Panc1 (cell line): Measurements from ENCODE around the gene CHCHD6. TPM values are rescaled to one million over a fixed set of nuclear protein-coding genes. Genes with fewer than 3 reads are reported as not detected.

Source experiments
- ATAC-seq: fragments of 200-7000 bp; cut with Tn5 transposase; 2 replicates; pipeline ENCODE4 v1.9.1; 2020; ENCODE audit warnings: mild to moderate bottlenecking, moderate library complexity
- BruUV-seq: library from RNA; stranded (reverse); fragments of 400-500 nt; replicated peaks from 2 replicates; lab custom pipeline; 2021; lab: Mats Ljungman, UMichigan
- CTCF ChIA-PET: fragments of 300-600 bp; sonication (Branson Sonifier 250); formaldehyde crosslinking; loops from one replicate; lab custom pipeline; 2022; ENCODE audit warnings: antibody characterized with exemption; lab: Charles Lee
- POLR2A ChIA-PET: fragments of 300-600 bp; sonication (Branson Sonifier 250); formaldehyde crosslinking; loops from one replicate; lab custom pipeline; 2022; ENCODE audit warnings: antibody characterized with exemption; lab: Charles Lee
- DNase-seq: peaks from one replicate; pipeline ENCODE4 v3.0.0-alpha.2; 2010; ENCODE audit warnings: low read depth, low spot score
- H3K27ac ChIP-seq: 2 replicates; pipeline ENCODE4 v1.5.1; 2011; ENCODE audit warnings: mild to moderate bottlenecking, low read length, inconsistent platforms
- H3K27me3 ChIP-seq: fragments of 200-500 bp; sonication (Bioruptor generic); 2 replicates; pipeline ENCODE4 v1.6.0; 2014; ENCODE audit warnings: low read length, inconsistent platforms; ENCODE audit not compliant: control insufficient read depth, insufficient read depth
- H3K36me3 ChIP-seq: fragments of 200-500 bp; sonication (Bioruptor generic); 2 replicates; pipeline ENCODE4 v1.5.1; 2014; ENCODE audit warnings: inconsistent platforms, mild to moderate bottlenecking, low read length, moderate library complexity; ENCODE audit not compliant: control insufficient read depth, insufficient read depth
- H3K4me1 ChIP-seq: 2 replicates; pipeline ENCODE4 v1.5.1; 2011; ENCODE audit warnings: inconsistent platforms, mild to moderate bottlenecking, low read length, moderate library complexity; ENCODE audit not compliant: control insufficient read depth, insufficient read depth
- H3K4me3 ChIP-seq, 2 experiments: 2 replicates each; pipeline ENCODE4 v1.5.1; 2011 to 2012; ENCODE audit warnings: low read depth in 2 of 2, low read length in 2 of 2, mild to moderate bottlenecking in 2 of 2, inconsistent platforms in 1 of 2, moderate library complexity in 1 of 2
- H3K9me3 ChIP-seq: fragments of 200-500 bp; sonication (Bioruptor generic); 2 replicates; pipeline ENCODE4 v1.5.1; 2014; ENCODE audit warnings: low read depth, mild to moderate bottlenecking, inconsistent platforms, low read length, moderate library complexity; ENCODE audit not compliant: control insufficient read depth, insufficient read depth
- CTCF ChIP-seq: fragments of 450-650 bp; IDR thresholded peaks from 2 replicates; pipeline ENCODE4 v1.5.1; 2017; ENCODE audit warnings: mild to moderate bottlenecking
- POLR2AphosphoS5 ChIP-seq: IDR thresholded peaks from 2 replicates; pipeline ENCODE4 v1.6.1; 2012; ENCODE audit warnings: mild to moderate bottlenecking, low read depth, low read length, moderate library complexity
- REST ChIP-seq, 2 experiments: IDR thresholded peaks; 2 replicates each; pipeline ENCODE4 v1.6.1; 2011 to 2012; ENCODE audit warnings: low read depth in 2 of 2, control low read depth in 1 of 2, low read length in 1 of 2, mild to moderate bottlenecking in 1 of 2, moderate library complexity in 1 of 2; ENCODE audit not compliant: insufficient read depth in 1 of 2
- SIN3A ChIP-seq: IDR thresholded peaks from 2 replicates; pipeline ENCODE4 v1.6.1; 2012; ENCODE audit warnings: low read depth, mild to moderate bottlenecking, low read length, moderate library complexity, borderline replicate concordance; ENCODE audit not compliant: insufficient read depth
- TCF7L2 ChIP-seq: IDR thresholded peaks from 2 replicates; pipeline ENCODE4 v1.6.1; 2011; ENCODE audit warnings: mild to moderate bottlenecking, low read depth, low read length, inconsistent platforms
- in situ Hi-C: cut with HindIII; loops from 2 replicates; pipeline ENCODE4 v1.10.0; 2016; ENCODE audit warnings: low sequenced_read_pairs, low pct_unique_long_range_greater_than_20kb
- intact Hi-C: fragments of 100-400 bp; cut with micrococcal nuclease; formaldehyde crosslinking; loops from one replicate; pipeline ENCODE4 v1.10.0; 2022; ENCODE audit not compliant: unreplicated experiment
- total RNA-seq: library from RNA; stranded (reverse); gene quantifications from one replicate; pipeline ENCODE4 v1.2.1, GENCODE V29; 2021; ENCODE audit not compliant: unreplicated experiment

CHCHD6 gene
- total RNA-seq, 1 experiment from 2014 or later: 31.5 TPM

GRCh38 chr3:126937973-126938372 is 233.9 kb downstream of the CHCHD6 start:
- POLR2A ChIA-PET: no interaction called here
- no TSS peak for BruUV-seq
- peak; percentile 26; the same call in 1 of the 2 replicates for ATAC-seq

GRCh38 chr3:126938520-126939337 is 234.7 kb downstream of the CHCHD6 start:
- no peaks in the 10 kb centered on the region for H3K36me3 ChIP-seq
- in situ Hi-C loops (no loop called here), intact Hi-C loops (no loop called here)
- peak overlapping the region; percentile 3; the same call in 1 of the 2 replicates for H3K27ac ChIP-seq
- BruUV-seq: no TSS peak
- H3K4me1 ChIP-seq: peaks cover 13% of the 10 kb centered on the region
- ATAC-seq (0 out of 2 replicates have a peak, but pooled peaks have one; percentile 32), DNase-seq (no peak)
- no peak overlapping the region for H3K4me3 ChIP-seq
- no peaks in the 10 kb centered on the region for H3K9me3 ChIP-seq
- ChIA-PET POLR2A (no interaction called here), CTCF (no interaction called here)
- H3K27me3 ChIP-seq: no peaks in the 10 kb centered on the region
- TF ChIP-seq TCF7L2 (no peak), POLR2AphosphoS5 (no peak), REST (IDR thresholded peaks at IDR 0.05; ENCODE audit: insufficient read depth in 1 of 2, low read depth in 2 of 2, low read length in 1 of 2) (no peak), CTCF (no peak)

More at GRCh38 chr3:126937973-126938372, 233.9 kb downstream of the CHCHD6 start:
- intact Hi-C loops (no loop called here), in situ Hi-C loops (no loop called here)
- CTCF ChIA-PET: no interaction called here
- Histone ChIP-seq H3K27me3 (no peaks in the 10 kb centered on the region), H3K4me3 (no peak overlapping the region), H3K27ac (peak overlapping the region; percentile 8; the same call in 1 of the 2 replicates), H3K36me3 (no peaks in the 10 kb centered on the region), H3K9me3 (no peaks in the 10 kb centered on the region), H3K4me1 (peaks cover 13% of the 10 kb centered on the region)
- TF ChIP-seq TCF7L2: no peak
- no peak for TF ChIP-seq POLR2AphosphoS5
- no peak for TF ChIP-seq REST (IDR thresholded peaks at IDR 0.05; ENCODE audit: insufficient read depth in 1 of 2, low read depth in 2 of 2, low read length in 1 of 2)
- no peak for TF ChIP-seq SIN3A
- TF ChIP-seq CTCF: no peak
- no peak for DNase-seq
